GM12892 (cell line): ENCODE measurements around the gene NAA30.

Experiments
- DNase-seq: peaks from one replicate; pipeline ENCODE4 v3.0.0; 2011; ENCODE audit not compliant: insufficient read length
- FAIRE-seq: peaks from 2 replicates; lab custom pipeline; 2011; peaks lifted over from hg19 to GRCh38; lab: Jason Lieb, UNC
- POLR2A ChIP-seq: IDR thresholded peaks from 2 replicates; pipeline ENCODE4 v1.6.1; 2011; ENCODE audit warnings: low read depth, low read length, control low read depth
- POLR2AphosphoS5 ChIP-seq: IDR thresholded peaks from 2 replicates; pipeline ENCODE4 v1.6.1; 2011; ENCODE audit warnings: low read depth, low read length, control low read depth
- TAF1 ChIP-seq: IDR thresholded peaks from 2 replicates; pipeline ENCODE4 v1.6.1; 2011; ENCODE audit warnings: low read depth, mild to moderate bottlenecking, control low read depth, low read length, borderline replicate concordance

The NAA30 gene

GRCh38 chr14:57378661-57379060 is 11.7 kb upstream of the NAA30 start:
- DNase-seq (no peak), FAIRE-seq (no peak)
- no peak for TF ChIP-seq POLR2AphosphoS5

GRCh38 chr14:57380935-57381334 is 9.5 kb upstream of the NAA30 start:
- no peak for DNase-seq
- TF ChIP-seq TAF1 (no peak), POLR2AphosphoS5 (no peak), POLR2A (no peak)
- FAIRE-seq = no peak

GRCh38 chr14:57382283-57382682 is 8.1 kb upstream of the NAA30 start:
- TF ChIP-seq POLR2AphosphoS5 (no peak), TAF1 (no peak), POLR2A (no peak)
- DNase-seq (no peak), FAIRE-seq (no peak)

GRCh38 chr14:57383125-57383745 is 7.2 kb upstream of the NAA30 start:
- FAIRE-seq (no peak), DNase-seq (no peak)
- TF ChIP-seq POLR2A = no peak
- TF ChIP-seq POLR2AphosphoS5 = no peak
- TF ChIP-seq TAF1 = no peak

- TF ChIP-seq POLR2A (no peak), POLR2AphosphoS5 (no peak), TAF1 (no peak)
- DNase-seq (no peak), FAIRE-seq (no peak)
Measured at GRCh38 chr14:57388067-57388466, 2.3 kb upstream of the NAA30 start.

GRCh38 chr14:57389646-57390036 is 745 bp upstream of the NAA30 start:
- DNase-seq = no peak
- no peak for TF ChIP-seq TAF1
- no peak for TF ChIP-seq POLR2AphosphoS5
- TF ChIP-seq POLR2A = no peak
- FAIRE-seq = no peak

GRCh38 chr14:57390806-57391516 is 575 bp downstream of the NAA30 start:
- no peak for TF ChIP-seq TAF1
- TF ChIP-seq POLR2AphosphoS5 = no peak
- no peak for TF ChIP-seq POLR2A
- DNase-seq (peak; percentile 10), FAIRE-seq (peak; percentile 30)

GRCh38 chr14:57391517-57392195 is 1.3 kb downstream of the NAA30 start:
- TF ChIP-seq TAF1 (no peak), POLR2AphosphoS5 (no peak), POLR2A (no peak)
- DNase-seq (no peak), FAIRE-seq (no peak)

- FAIRE-seq (peak; percentile 53), DNase-seq (no peak)
- TF ChIP-seq POLR2A = no peak
- no peak for TF ChIP-seq POLR2AphosphoS5
- TF ChIP-seq TAF1 = no peak
Measured at GRCh38 chr14:57392830-57393229, 2.4 kb downstream of the NAA30 start.

- FAIRE-seq (no peak), DNase-seq (no peak)
- TF ChIP-seq POLR2AphosphoS5 = no peak
- no peak for TF ChIP-seq TAF1
- TF ChIP-seq POLR2A = no peak
Measured at GRCh38 chr14:57400556-57401494, 10.4 kb downstream of the NAA30 start.

- TF ChIP-seq TAF1 (no peak), POLR2A (no peak), POLR2AphosphoS5 (no peak)
- no peak for FAIRE-seq
- DNase-seq = no peak
Measured at GRCh38 chr14:57401501-57401900, 11.1 kb downstream of the NAA30 start.
